GM21576 (cell line): ENCODE measurements around the gene TMEM141.
"Not testable (repeated sequence)": the region's sequence is repeated elsewhere in the genome, so short reads cannot be mapped to it uniquely, and the experiment has no call there.

Experiments used
- ATAC-seq: cut with Tn5 transposase; IDR thresholded peaks from one replicate; pipeline ENCODE4 v1.9.1; 2021; ENCODE audit warnings: mild to moderate bottlenecking, moderate library complexity; ENCODE audit not compliant: unreplicated experiment

TMEM141 gene

GRCh38 chr9:136755302-136756133, 35.6 kb upstream of the TMEM141 start:
- ATAC-seq = not testable (repeated sequence)

- no peak for ATAC-seq
These were observed 35.1 kb upstream of the TMEM141 start for GRCh38 chr9:136756134-136756438.

GRCh38 chr9:136756836-136757235, 34.3 kb upstream of the TMEM141 start:
- no peak for ATAC-seq

- no peak for ATAC-seq
These were observed 33.8 kb upstream of the TMEM141 start for GRCh38 chr9:136757328-136757727.

GRCh38 chr9:136757751-136758140, 33.4 kb upstream of the TMEM141 start:
- ATAC-seq = no peak

GRCh38 chr9:136759001-136759400, 32.1 kb upstream of the TMEM141 start:
- no peak for ATAC-seq

- ATAC-seq = no peak
These were observed 31.5 kb upstream of the TMEM141 start for GRCh38 chr9:136759436-136760325.

GRCh38 chr9:136760424-136760823, 30.7 kb upstream of the TMEM141 start:
- ATAC-seq = no peak

- not testable (repeated sequence) for ATAC-seq
These were observed 30.2 kb upstream of the TMEM141 start for GRCh38 chr9:136760834-136761544.

GRCh38 chr9:136761545-136761981, 29.6 kb upstream of the TMEM141 start:
- ATAC-seq = no peak

- ATAC-seq = no peak
These were observed 28.9 kb upstream of the TMEM141 start for GRCh38 chr9:136762221-136762691.

- no peak for ATAC-seq
These were observed 28.1 kb upstream of the TMEM141 start for GRCh38 chr9:136762915-136763648.

GRCh38 chr9:136763649-136764035, 27.5 kb upstream of the TMEM141 start:
- ATAC-seq = no peak

GRCh38 chr9:136764301-136764891, 26.7 kb upstream of the TMEM141 start, which contains the start of gene LCN15:
Gene LCN15 (minus strand): TSS chr9:136764518. CDS start chr9:136764488, 30 bp downstream.
- no peak for ATAC-seq

GRCh38 chr9:136765041-136765440, 26.1 kb upstream of the TMEM141 start:
- no peak for ATAC-seq

GRCh38 chr9:136765745-136766409, 25.3 kb upstream of the TMEM141 start:
- ATAC-seq = not testable (repeated sequence)

GRCh38 chr9:136766410-136767120, 24.6 kb upstream of the TMEM141 start:
- ATAC-seq = not testable (repeated sequence)

GRCh38 chr9:136769710-136770191, 21.4 kb upstream of the TMEM141 start:
- ATAC-seq = no peak
